K562 (cell line): Measurements from ENCODE around the gene TALDO1.

Source experiments
- CAMTA2 ChIP-seq: fragments of 250-450 bp; sonication (Bioruptor Pico); conservative IDR thresholded peaks from 2 replicates; pipeline ENCODE4 v1.5.1; 2022
- DNMT1 ChIP-seq: fragments of 450-650 bp; IDR thresholded peaks from 2 replicates; pipeline ENCODE4 v1.6.1; 2016; ENCODE audit warnings: antibody characterized with exemption, mild to moderate bottlenecking
- EP300 ChIP-seq: IDR thresholded peaks from 2 replicates; pipeline ENCODE4 v1.6.1; 2012; ENCODE audit warnings: low read length, improper control_type of control experiment
- HSF4 ChIP-seq: fragments of 250-450 bp; sonication (Bioruptor Pico); IDR thresholded peaks from 2 replicates; pipeline ENCODE4 v2.1.2; 2022; ENCODE audit warnings: mild to moderate bottlenecking, moderate library complexity, borderline replicate concordance
- KLF6 ChIP-seq: fragments of 250-450 bp; sonication (Bioruptor Pico); IDR thresholded peaks from 2 replicates; pipeline ENCODE4 v1.4.0; 2020; ENCODE audit warnings: mild to moderate bottlenecking, moderate library complexity, borderline replicate concordance
- NUFIP1 ChIP-seq: fragments of 450-650 bp; IDR thresholded peaks from 2 replicates; pipeline ENCODE4 v1.6.1; 2018; ENCODE audit not compliant: partially characterized antibody
- POLR2AphosphoS2 ChIP-seq: IDR thresholded peaks from 2 replicates; pipeline ENCODE4 v1.6.1; 2012; ENCODE audit warnings: low read length, improper control_type of control experiment
- RFX5 ChIP-seq: IDR thresholded peaks from 2 replicates; pipeline ENCODE4 v1.6.1; 2011; ENCODE audit warnings: low read depth, mild to moderate bottlenecking, improper control_type of control experiment, low read length
- SMAD4 ChIP-seq: fragments of 250-450 bp; sonication (Bioruptor Pico); conservative IDR thresholded peaks from 2 replicates; pipeline ENCODE4 v1.8.0; 2021; ENCODE audit warnings: inconsistent platforms, mild to moderate bottlenecking, moderate library complexity
- TF ChIP-seq, protein P1 (sequence below), 3 experiments: IDR thresholded peaks in 2 of 3; conservative IDR thresholded peaks in 1 of 3; 2 replicates each; pipeline ENCODE4 v1.5.1; 2011 to 2012; ENCODE audit warnings: low read length in 3 of 3, mild to moderate bottlenecking in 3 of 3, control low read depth in 2 of 3, improper control_type of control experiment in 1 of 3, inconsistent platforms in 1 of 3, low read depth in 1 of 3, mixed read lengths in 1 of 3, moderate library complexity in 1 of 3; ENCODE audit not compliant: insufficient read depth in 2 of 3

GRCh38 chr11:787084-787675 lies 39.9 kb downstream of the TALDO1 start:
- TF ChIP-seq CAMTA2 (no peak), KLF6 (CRISPR knock-in tag) (no peak), SMAD4 (CRISPR knock-in tag) (no peak), DNMT1 (no peak), EP300 (no peak), NUFIP1 (no peak), HSF4 (CRISPR knock-in tag) (no peak), RFX5 (no peak), POLR2AphosphoS2 (no peak)
- TF ChIP-seq, protein P1, sequence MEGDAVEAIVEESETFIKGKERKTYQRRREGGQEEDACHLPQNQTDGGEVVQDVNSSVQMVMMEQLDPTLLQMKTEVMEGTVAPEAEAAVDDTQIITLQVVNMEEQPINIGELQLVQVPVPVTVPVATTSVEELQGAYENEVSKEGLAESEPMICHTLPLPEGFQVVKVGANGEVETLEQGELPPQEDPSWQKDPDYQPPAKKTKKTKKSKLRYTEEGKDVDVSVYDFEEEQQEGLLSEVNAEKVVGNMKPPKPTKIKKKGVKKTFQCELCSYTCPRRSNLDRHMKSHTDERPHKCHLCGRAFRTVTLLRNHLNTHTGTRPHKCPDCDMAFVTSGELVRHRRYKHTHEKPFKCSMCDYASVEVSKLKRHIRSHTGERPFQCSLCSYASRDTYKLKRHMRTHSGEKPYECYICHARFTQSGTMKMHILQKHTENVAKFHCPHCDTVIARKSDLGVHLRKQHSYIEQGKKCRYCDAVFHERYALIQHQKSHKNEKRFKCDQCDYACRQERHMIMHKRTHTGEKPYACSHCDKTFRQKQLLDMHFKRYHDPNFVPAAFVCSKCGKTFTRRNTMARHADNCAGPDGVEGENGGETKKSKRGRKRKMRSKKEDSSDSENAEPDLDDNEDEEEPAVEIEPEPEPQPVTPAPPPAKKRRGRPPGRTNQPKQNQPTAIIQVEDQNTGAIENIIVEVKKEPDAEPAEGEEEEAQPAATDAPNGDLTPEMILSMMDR (IDR thresholded peaks at IDR 0.05 in 2 of 3, conservative IDR thresholded peaks at IDR 0.05 in 1 of 3; ENCODE audit: insufficient read depth in 2 of 3, low read depth in 1 of 3, low read length in 3 of 3) = no peak
